ENCODE results near the gene RPS6KA2.

Gene RPS6KA2

GRCh38 chr6:166415306-166415705 is 211.7 kb downstream of the RPS6KA2 start:
- no peak overlapping the region for H3K27ac ChIP-seq
- TF ChIP-seq ZFX (IDR thresholded peaks at IDR 0.05; ENCODE audit: borderline replicate concordance) (no peak), CTCF (IDR thresholded peaks at IDR 0.05) (no peak)

GRCh38 chr6:166413491-166413951 is 213.5 kb downstream of the RPS6KA2 start:
- no peak overlapping the region for H3K27ac ChIP-seq

GRCh38 chr6:166412911-166413384 is 214.1 kb downstream of the RPS6KA2 start:
- no peak for TF ChIP-seq ZFX (IDR thresholded peaks at IDR 0.05; ENCODE audit: borderline replicate concordance)
- TF ChIP-seq CTCF (IDR thresholded peaks at IDR 0.05) = no peak
- no peak overlapping the region for H3K27ac ChIP-seq

More at GRCh38 chr6:166413491-166413951, 213.5 kb downstream of the RPS6KA2 start:
- TF ChIP-seq CTCF (IDR thresholded peaks at IDR 0.05) (no peak), ZFX (IDR thresholded peaks at IDR 0.05; ENCODE audit: borderline replicate concordance) (no peak)

- no peak for TF ChIP-seq ZFX (IDR thresholded peaks at IDR 0.05; ENCODE audit: borderline replicate concordance)
- TF ChIP-seq CTCF (IDR thresholded peaks at IDR 0.05) = no peak
- H3K27ac ChIP-seq = no peak overlapping the region
These were observed 214.7 kb downstream of the RPS6KA2 start for GRCh38 chr6:166412156-166412910.

GRCh38 chr6:166411721-166412151 is 215.3 kb downstream of the RPS6KA2 start:
- TF ChIP-seq CTCF (IDR thresholded peaks at IDR 0.05) (no peak), ZFX (IDR thresholded peaks at IDR 0.05; ENCODE audit: borderline replicate concordance) (no peak)
- no peak overlapping the region for H3K27ac ChIP-seq

GRCh38 chr6:166411271-166411670 is 215.8 kb downstream of the RPS6KA2 start:
- no peak overlapping the region for H3K27ac ChIP-seq
- TF ChIP-seq CTCF (IDR thresholded peaks at IDR 0.05) = no peak
- no peak for TF ChIP-seq ZFX (IDR thresholded peaks at IDR 0.05; ENCODE audit: borderline replicate concordance)

- TF ChIP-seq CTCF (IDR thresholded peaks at IDR 0.05) = no peak
- TF ChIP-seq ZFX (IDR thresholded peaks at IDR 0.05; ENCODE audit: borderline replicate concordance) = no peak
- H3K27ac ChIP-seq = no peak overlapping the region
These were observed 216.6 kb downstream of the RPS6KA2 start for GRCh38 chr6:166410426-166410935.

Measured in 22Rv1 (cell line).